PFSK-1 (cell line): ENCODE data around the gene EBP.

Experiments
- POLR2AphosphoS5 ChIP-seq: IDR thresholded peaks from 2 replicates; pipeline ENCODE4 v1.6.1; 2012; ENCODE audit warnings: low read depth, mild to moderate bottlenecking, control low read depth, low read length, moderate library complexity
- REST ChIP-seq, 2 experiments: IDR thresholded peaks; 2 replicates each; pipeline versions ENCODE4 v1.6.1 to v1.8.0; 2011 to 2012; ENCODE audit warnings: low read depth in 2 of 2, low read length in 2 of 2, control low read depth in 1 of 2, inconsistent platforms in 1 of 2, mild to moderate bottlenecking in 1 of 2, moderate library complexity in 1 of 2; ENCODE audit not compliant: insufficient read depth in 1 of 2
- TAF1 ChIP-seq: IDR thresholded peaks from 2 replicates; pipeline ENCODE4 v1.6.1; 2012; ENCODE audit warnings: low read length, control low read depth, borderline replicate concordance; ENCODE audit not compliant: insufficient read depth

GRCh38 chrX:48515842-48516241, 5.8 kb upstream of the EBP start:
- TF ChIP-seq REST (IDR thresholded peaks at IDR 0.05; ENCODE audit: insufficient read depth in 1 of 2, low read depth in 2 of 2, low read length in 2 of 2) (no peak), POLR2AphosphoS5 (no peak), TAF1 (no peak)
